ENCODE measurements around the gene CCDC159. TPM values are rescaled to one million over a fixed set of nuclear protein-coding genes. Genes with fewer than 3 reads are reported as not detected.
A peak's percentile ranks its signal among the peaks of the same experiment; 100 is the strongest.

The CCDC159 gene
- total RNA-seq, 1 donor from 2014 or later: 1.8 TPM

- Histone ChIP-seq H3K4me1 (no peaks in the 10 kb centered on the region), H3K27me3 (peaks cover 50% of the 10 kb centered on the region), H3K79me2 (ENCODE audit: low read depth) (no peaks in the 10 kb centered on the region), H3K4me3 (peak within 1 kb of the TSS; percentile 47), H2AFZ (replicated peaks) (no peak within 1 kb of the TSS), H3F3A (ENCODE audit: low read depth) (peaks cover 9% of the 10 kb centered on the region), H4K20me1 (ENCODE audit: low read depth) (peaks cover 2% of the 10 kb centered on the region), H3K9me3 (ENCODE audit: low read depth) (no peaks in the 10 kb centered on the region), H3K9ac (no peak within 1 kb of the TSS), H3K27ac (no peak within 1 kb of the TSS), H3K4me2 (peak within 1 kb of the TSS; percentile 93), H3K36me3 (no peaks in the 10 kb centered on the region)
- peaks cover 19% of the 10 kb centered on the region for H3K4me1 Mint-ChIP-seq
- peak; percentile 96 for DNase-seq (ENCODE audit: low spot score)
- no peaks in the 10 kb centered on the region for H3K36me3 Mint-ChIP-seq
- H3K27ac Mint-ChIP-seq: peak within 1 kb of the TSS; percentile 66
- H3K9me3 Mint-ChIP-seq: no peaks in the 10 kb centered on the region
- TF ChIP-seq EZH2 (IDR thresholded peaks at IDR 0.05) (no peak), CTCF (IDR thresholded peaks at IDR 0.05) (no peak), EZH2phosphoT487 (IDR thresholded peaks at IDR 0.05) (no peak)
- peak within 1 kb of the TSS; percentile 79 for H3K4me3 Mint-ChIP-seq
- peaks cover 26% of the 10 kb centered on the region for H3K27me3 Mint-ChIP-seq (ENCODE audit: insufficient read depth, low read depth)
These were observed 9.1 kb downstream of the CCDC159 start, which contains the start of gene PLPPR2 for GRCh38 chr19:11355160-11356073. Gene PLPPR2, plus strand, starts transcription at chr19:11355432. Its CDS starts 2,242 bp downstream, at chr19:11357674.

GRCh38 chr19:11356074-11356397 is 9.7 kb downstream of the CCDC159 start:
- H3K27me3 Mint-ChIP-seq (ENCODE audit: insufficient read depth, low read depth): peaks cover 26% of the 10 kb centered on the region
- Histone ChIP-seq H3K27me3 (peaks cover 56% of the 10 kb centered on the region), H4K20me1 (ENCODE audit: low read depth) (peaks cover 9% of the 10 kb centered on the region), H3F3A (ENCODE audit: low read depth) (peaks cover 9% of the 10 kb centered on the region), H3K9ac (no peak overlapping the region), H3K4me1 (peaks cover 3% of the 10 kb centered on the region), H3K27ac (no peak overlapping the region), H3K4me2 (no peak overlapping the region), H3K4me3 (no peak overlapping the region), H2AFZ (replicated peaks) (no peak overlapping the region), H3K36me3 (no peaks in the 10 kb centered on the region), H3K9me3 (ENCODE audit: low read depth) (no peaks in the 10 kb centered on the region), H3K79me2 (ENCODE audit: low read depth) (no peaks in the 10 kb centered on the region)
- H3K9me3 Mint-ChIP-seq: no peaks in the 10 kb centered on the region
- H3K27ac Mint-ChIP-seq: peak overlapping the region; percentile 55
- no peak for TF ChIP-seq EZH2phosphoT487 (IDR thresholded peaks at IDR 0.05)
- no peak for TF ChIP-seq EZH2 (IDR thresholded peaks at IDR 0.05)
- TF ChIP-seq CTCF (IDR thresholded peaks at IDR 0.05): no peak
- H3K36me3 Mint-ChIP-seq: no peaks in the 10 kb centered on the region
- peak overlapping the region; percentile 79 for H3K4me3 Mint-ChIP-seq
- peaks cover 19% of the 10 kb centered on the region for H3K4me1 Mint-ChIP-seq
- no peak for DNase-seq (ENCODE audit: low spot score)

GRCh38 chr19:11356676-11357550 is 10.6 kb downstream of the CCDC159 start:
- peaks cover 9% of the 10 kb centered on the region for H3F3A ChIP-seq (ENCODE audit: low read depth)
- H3K4me3 Mint-ChIP-seq: peak overlapping the region; percentile 79
- peaks cover 20% of the 10 kb centered on the region for H3K4me1 Mint-ChIP-seq
- no peak overlapping the region for H3K27ac Mint-ChIP-seq
- H3K9ac ChIP-seq: no peak overlapping the region
- no peaks in the 10 kb centered on the region for H3K36me3 ChIP-seq
- H3K9me3 ChIP-seq (ENCODE audit: low read depth): no peaks in the 10 kb centered on the region
- H3K27ac ChIP-seq: no peak overlapping the region
- peaks cover 59% of the 10 kb centered on the region for H3K27me3 ChIP-seq
- peaks cover 14% of the 10 kb centered on the region for H4K20me1 ChIP-seq (ENCODE audit: low read depth)
- TF ChIP-seq CTCF (IDR thresholded peaks at IDR 0.05) (no peak), EZH2phosphoT487 (IDR thresholded peaks at IDR 0.05) (no peak), EZH2 (IDR thresholded peaks at IDR 0.05) (no peak)
- no peak for DNase-seq (ENCODE audit: low spot score)
- H3K36me3 Mint-ChIP-seq: no peaks in the 10 kb centered on the region
- no peak overlapping the region for H2AFZ ChIP-seq (replicated peaks)
- H3K4me2 ChIP-seq: no peak overlapping the region
- H3K79me2 ChIP-seq (ENCODE audit: low read depth): no peaks in the 10 kb centered on the region
- H3K4me3 ChIP-seq: no peak overlapping the region
- peaks cover 4% of the 10 kb centered on the region for H3K4me1 ChIP-seq
- no peaks in the 10 kb centered on the region for H3K9me3 Mint-ChIP-seq
- peaks cover 23% of the 10 kb centered on the region for H3K27me3 Mint-ChIP-seq (ENCODE audit: insufficient read depth, low read depth)

All from neural progenitor cell (in vitro differentiated cells).